HG03196 (cell line): ENCODE results near the gene NGFR.
A peak's percentile ranks its signal among the peaks of the same experiment; 100 is the strongest.

Experiments used
- ATAC-seq: cut with Tn5 transposase; IDR thresholded peaks from one replicate; pipeline ENCODE4 v1.9.1; 2021; ENCODE audit not compliant: unreplicated experiment

NGFR gene

GRCh38 chr17:49515196-49515770, 20.2 kb downstream of the NGFR start:
- ATAC-seq: peak; percentile 57

DNA sequence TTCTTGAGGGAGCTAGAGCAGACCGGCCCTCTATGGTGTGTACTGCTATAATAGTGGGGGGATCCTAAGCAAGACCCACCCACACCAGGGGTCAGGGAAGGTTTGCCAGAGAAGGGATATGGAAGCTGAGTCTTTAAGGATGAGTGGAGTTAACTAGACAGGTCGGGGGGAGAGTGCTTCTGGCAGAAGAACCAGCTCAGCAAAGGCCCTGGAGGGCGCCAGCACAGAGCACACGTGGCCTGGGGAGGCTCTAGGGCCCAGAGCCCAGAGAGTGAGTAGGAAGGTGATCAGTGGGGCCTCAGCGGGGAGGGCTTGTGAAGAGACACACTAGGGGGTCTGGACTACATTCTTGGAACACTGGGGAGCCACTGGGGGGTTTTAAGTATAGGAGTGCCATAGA, 21.1 kb downstream of the NGFR start:
- ATAC-seq: no peak

GRCh38 chr17:49518346-49519078, 23.4 kb downstream of the NGFR start:
- no peak for ATAC-seq

DNA sequence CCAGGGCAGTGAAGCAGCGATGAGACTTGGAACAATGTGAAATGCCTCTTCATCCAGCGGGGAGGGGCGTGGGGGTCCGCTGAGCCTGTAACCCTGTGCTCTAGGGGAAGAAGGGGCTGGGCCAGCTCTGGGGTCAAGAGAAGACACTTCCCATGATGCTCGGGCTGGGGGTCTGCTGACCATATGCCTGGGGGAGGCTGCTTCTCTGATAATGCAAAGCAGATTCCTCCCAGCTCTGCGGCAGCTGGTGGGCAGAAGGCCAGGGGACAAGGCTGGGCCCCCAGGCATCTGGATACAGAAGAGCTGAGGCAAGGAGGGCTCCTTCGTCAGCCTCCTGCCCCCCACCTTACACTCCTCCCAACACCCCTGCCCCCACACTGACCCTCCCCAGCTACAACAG, 24.7 kb downstream of the NGFR start:
- no peak for ATAC-seq

DNA sequence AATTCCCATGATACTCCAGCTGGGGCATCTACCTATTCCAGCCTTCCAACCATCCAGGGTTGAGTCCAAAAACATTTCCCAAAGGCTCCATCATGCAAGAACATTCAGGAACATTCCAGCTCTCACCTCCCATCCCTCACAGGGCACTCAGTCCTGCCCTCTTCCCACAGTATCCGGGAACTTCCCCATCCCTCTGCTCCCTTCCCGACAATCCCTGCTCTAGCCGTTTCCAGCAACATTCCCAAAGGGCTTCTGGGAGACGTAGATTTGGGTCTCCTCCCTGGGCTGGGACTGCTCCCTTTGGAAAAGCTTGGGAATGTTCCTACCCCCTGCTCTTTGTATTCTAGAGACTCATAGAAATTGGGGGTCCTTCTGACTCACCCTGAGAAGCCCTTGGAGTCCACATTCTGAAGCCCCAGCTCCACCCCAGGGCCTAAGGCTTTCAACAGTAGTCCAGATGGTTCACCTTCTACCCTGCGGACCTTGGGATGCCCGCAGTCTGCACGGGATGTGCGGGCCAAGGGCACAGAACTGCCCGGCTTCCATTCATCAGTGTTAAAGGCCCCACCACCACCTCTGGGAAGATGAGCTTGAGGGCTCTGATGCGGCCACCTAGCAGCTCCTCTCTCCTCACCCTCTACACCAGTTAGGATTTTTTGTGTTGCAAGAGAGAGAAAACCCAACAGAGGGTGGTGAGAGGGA, 25.4 kb downstream of the NGFR start:
- no peak for ATAC-seq

DNA sequence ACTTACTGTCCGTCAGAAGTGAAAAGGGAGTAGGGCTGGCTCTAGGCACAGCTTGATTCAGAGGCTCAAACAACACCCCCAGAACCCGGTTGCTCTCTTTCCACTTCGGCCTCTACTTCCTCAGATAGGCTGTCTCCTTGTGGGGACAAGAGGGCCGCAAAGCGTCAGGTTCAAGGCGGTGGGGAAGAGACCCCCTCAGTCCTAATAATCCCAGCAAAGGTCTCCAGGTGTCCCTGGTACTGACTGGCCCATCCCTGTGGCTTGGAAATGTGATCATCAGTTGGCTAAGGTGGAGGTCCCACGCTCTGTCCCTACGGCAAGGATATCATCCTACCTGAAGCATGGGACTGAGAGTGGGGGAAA, 26.0 kb downstream of the NGFR start:
- ATAC-seq: no peak

- ATAC-seq: no peak
Measured at GRCh38 chr17:49521471-49522356, 26.6 kb downstream of the NGFR start.

GRCh38 chr17:49522357-49522890, 27.3 kb downstream of the NGFR start:
- no peak for ATAC-seq

DNA sequence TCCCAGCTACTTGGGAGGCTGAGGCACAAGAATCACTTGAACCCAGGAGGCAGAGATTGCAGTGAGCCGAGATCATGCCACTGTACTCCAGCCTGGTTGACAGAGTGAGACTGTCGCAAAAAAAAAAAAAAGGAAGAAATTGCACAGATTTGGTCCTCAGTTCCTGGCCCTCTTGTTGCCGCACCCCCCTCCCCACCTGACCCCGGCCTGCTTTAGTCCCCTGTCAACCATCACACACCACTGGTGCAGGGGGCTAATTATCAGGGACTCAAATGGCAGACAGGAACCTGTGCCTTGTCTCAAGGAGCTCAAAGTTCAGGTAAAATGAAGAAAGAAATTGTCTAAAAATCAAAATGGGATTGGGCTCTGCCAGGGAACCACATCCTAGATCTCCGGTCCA, 28.1 kb downstream of the NGFR start:
- ATAC-seq: no peak

DNA sequence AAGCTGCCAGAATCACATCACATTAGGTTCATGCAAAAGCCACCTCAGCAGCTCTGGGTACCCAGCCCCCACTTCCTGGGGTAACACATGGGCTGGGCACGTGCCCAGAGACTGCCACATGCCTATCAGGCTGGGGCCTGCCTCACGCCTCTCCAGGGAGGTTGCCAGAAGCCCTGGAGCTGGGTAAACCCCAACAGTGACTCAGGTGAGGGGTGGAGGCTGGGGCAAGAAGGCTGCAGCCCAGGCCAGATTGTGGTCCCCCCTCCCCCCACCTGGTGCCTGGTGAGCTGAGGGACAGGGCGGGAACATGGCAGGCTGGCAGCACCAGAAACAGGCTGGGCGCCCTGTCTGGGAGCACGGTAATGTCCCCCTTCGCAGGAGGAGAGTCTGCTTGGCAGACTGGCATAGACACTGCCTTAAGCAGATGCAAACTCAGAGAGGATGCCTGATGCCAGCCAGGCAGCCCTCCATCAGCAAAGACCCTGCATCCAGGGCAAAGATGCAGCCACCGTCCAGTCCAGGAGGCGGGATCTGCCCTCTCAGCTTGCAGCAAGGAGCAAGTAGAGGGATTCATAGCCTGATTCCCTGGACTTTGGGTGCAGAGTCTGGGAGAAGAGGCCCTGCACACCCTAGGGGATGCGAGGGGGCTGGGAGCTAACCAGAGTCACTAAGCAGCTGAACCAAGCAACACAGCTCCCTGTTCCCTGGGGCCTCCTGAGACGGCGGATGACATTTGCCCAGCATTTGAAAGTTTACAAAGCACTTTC, 28.8 kb downstream of the NGFR start:
- no peak for ATAC-seq

- no peak for ATAC-seq
Measured at GRCh38 chr17:49524473-49525359, 29.6 kb downstream of the NGFR start.

GRCh38 chr17:49525831-49526741, 31.0 kb downstream of the NGFR start:
- no peak for ATAC-seq

DNA sequence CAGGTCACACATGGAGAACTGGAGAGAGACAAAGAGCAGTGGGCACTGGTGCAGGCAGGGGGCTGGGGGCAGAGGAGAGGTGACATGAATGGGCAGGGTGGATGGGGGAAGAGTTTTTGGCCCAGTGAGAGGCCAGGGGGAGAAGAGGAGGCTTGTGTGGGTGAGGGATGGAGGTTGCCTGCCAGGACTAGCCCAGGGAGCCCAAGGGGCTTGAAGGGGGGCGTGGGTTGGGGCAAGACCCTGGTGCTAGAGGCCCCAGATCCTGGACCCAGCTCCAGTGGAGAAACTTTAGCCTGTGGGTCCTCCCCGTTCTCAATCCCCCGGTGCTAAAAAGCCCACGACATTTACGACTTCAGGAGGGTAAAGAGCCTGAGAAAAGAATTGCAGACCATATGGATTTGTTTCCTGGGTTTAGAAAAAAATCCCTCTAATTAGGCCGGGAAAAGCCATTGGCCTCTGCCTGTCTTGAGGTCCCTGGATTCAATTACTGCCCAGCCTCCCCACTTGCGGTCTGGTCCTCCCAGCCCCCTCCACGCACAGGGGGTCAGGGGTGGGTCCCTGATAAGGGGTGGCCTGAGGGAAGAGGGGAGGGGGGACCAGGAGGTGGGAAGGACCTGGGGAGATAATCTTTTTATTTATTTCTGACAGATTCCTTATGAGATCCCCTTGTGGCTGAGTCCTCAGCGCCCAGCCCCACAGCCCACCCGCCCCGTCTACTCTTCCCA, 33.0 kb downstream of the NGFR start:
- ATAC-seq: no peak

DNA sequence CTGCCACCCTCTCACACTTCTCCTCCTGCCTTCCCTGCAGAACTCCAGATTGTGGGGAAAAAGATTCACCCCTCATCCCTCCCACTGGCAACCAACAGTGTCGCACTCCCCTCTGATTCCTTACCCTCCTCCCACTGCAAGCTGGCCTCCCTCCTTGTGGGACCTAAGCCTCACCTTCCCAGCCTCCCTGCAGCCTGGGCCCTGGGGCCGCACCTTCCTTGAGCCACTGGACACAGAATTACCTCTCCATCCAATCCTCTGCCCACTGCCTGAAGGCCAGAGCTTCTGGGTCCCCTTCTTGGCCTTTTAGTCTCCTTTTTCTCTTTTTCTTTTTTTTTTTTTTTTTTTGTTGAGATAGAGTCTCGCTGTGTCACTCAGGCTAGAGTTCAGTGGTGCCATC, 33.9 kb downstream of the NGFR start:
- no peak for ATAC-seq

GRCh38 chr17:49530118-49530517, 35.0 kb downstream of the NGFR start:
- ATAC-seq: no peak

GRCh38 chr17:49543860-49544259, 48.8 kb downstream of the NGFR start:
- ATAC-seq: no peak

- no peak for ATAC-seq
Measured at GRCh38 chr17:49545007-49545660, 50.0 kb downstream of the NGFR start.
